B cell (primary cell): ENCODE results near the gene UMODL1. TPM values are rescaled to one million over a fixed set of nuclear protein-coding genes. Genes with fewer than 3 reads are reported as not detected.

Experiments used
- ATAC-seq: fragments of 200-7000 bp; cut with Tn5 transposase; one replicate; pipeline ENCODE4 v1.10.0; 2021; ENCODE audit warnings: low read depth, mild to moderate bottlenecking, moderate number of reproducible peaks, moderate library complexity
- CTCF ChIA-PET: fragments of 350-600 bp; sonication (Branson Sonifier 250); formaldehyde crosslinking; loops from one replicate; lab custom pipeline; 2021; ENCODE audit warnings: antibody characterized with exemption, inconsistent platforms; lab: Charles Lee
- POLR2A ChIA-PET: fragments of 350-600 bp; sonication (Branson Sonifier 250); formaldehyde crosslinking; loops from one replicate; lab custom pipeline; 2021; ENCODE audit warnings: antibody characterized with exemption; lab: Charles Lee
- DNase-seq: peaks from one replicate; pipeline ENCODE4 v3.0.0; 2013
- H2AFZ ChIP-seq: 2 replicates; pipeline ENCODE4 v1.6.1; 2012; ENCODE audit warnings: mild to moderate bottlenecking, low read depth, low read length; ENCODE audit not compliant: insufficient read depth, poor library complexity, severe bottlenecking
- H3K27ac ChIP-seq, 2 donors: 1 replicate in 1 of 2; 2 replicates in 1 of 2; pipeline ENCODE4 v1.5.1; 2012 to 2013; ENCODE audit warnings: low read length in 2 of 2, mild to moderate bottlenecking in 2 of 2, moderate library complexity in 1 of 2
- H3K27me3 ChIP-seq, 4 experiments: fragments of 200-600 bp in 1 of 4; sonication (generic) in 1 of 4; replicated peaks in 1 of 4; 1 replicate in 2 of 4; 2 replicates in 2 of 4; pipeline versions ENCODE4 v1.6.1 to v1.7.0; 2013 to 2016; ENCODE audit warnings: low read length in 3 of 4, mild to moderate bottlenecking in 2 of 4, mixed read lengths in 1 of 4, moderate library complexity in 1 of 4; ENCODE audit not compliant: insufficient read depth in 4 of 4, control insufficient read depth in 3 of 4; ENCODE audit errors: control extremely low read depth in 1 of 4
- H3K36me3 ChIP-seq, 2 experiments: replicated peaks in 1 of 2; 1 replicate in 1 of 2; 2 replicates in 1 of 2; pipeline versions ENCODE4 v1.6.1 to v1.7.1; 2013; ENCODE audit warnings: low read length in 1 of 2; ENCODE audit not compliant: insufficient read depth in 2 of 2, control insufficient read depth in 1 of 2; ENCODE audit errors: control extremely low read depth in 1 of 2, extremely low read depth in 1 of 2
- H3K4me1 ChIP-seq, 2 donors: fragments of 200-600 bp in 1 of 2; sonication (generic) in 1 of 2; 1 replicate in 1 of 2; 2 replicates in 1 of 2; pipeline versions ENCODE4 v1.5.1 to v1.6.1; 2013 to 2017; ENCODE audit warnings: low read length in 2 of 2; ENCODE audit not compliant: control insufficient read depth in 2 of 2, insufficient read depth in 2 of 2
- H3K4me2 ChIP-seq: replicated peaks from 2 replicates; pipeline ENCODE3; 2012; ENCODE audit warnings: mild to moderate bottlenecking, low read depth, low read length; ENCODE audit not compliant: poor library complexity, severe bottlenecking
- H3K4me3 ChIP-seq, 5 experiments: fragments of 200-600 bp in 1 of 5; sonication (generic) in 1 of 5; 1 replicate in 3 of 5; 2 replicates in 2 of 5; pipeline versions ENCODE4 v1.5.1 to v1.7.0; 2011 to 2016; ENCODE audit warnings: low read length in 4 of 5, mild to moderate bottlenecking in 4 of 5, low read depth in 2 of 5, control low read depth in 1 of 5, moderate library complexity in 1 of 5; ENCODE audit not compliant: insufficient read depth in 1 of 5; ENCODE audit errors: control extremely low read depth in 1 of 5, extremely low read depth in 1 of 5
- H3K79me2 ChIP-seq: fragments of 200-600 bp; sonication (generic); one replicate; pipeline ENCODE4 v1.6.0; 2016; ENCODE audit warnings: low read length; ENCODE audit not compliant: control insufficient read depth, insufficient read depth
- H3K9ac ChIP-seq: fragments of 200-600 bp; sonication (generic); 2 replicates; pipeline ENCODE4 v1.6.1; 2017; ENCODE audit warnings: mild to moderate bottlenecking, low read length, moderate library complexity
- H3K9me3 ChIP-seq, 3 donors: one replicate each; pipeline versions ENCODE4 v1.6.1 to v1.7.1; 2013; ENCODE audit warnings: low read length in 2 of 3; ENCODE audit not compliant: control insufficient read depth in 2 of 3, insufficient read depth in 1 of 3; ENCODE audit errors: control extremely low read depth in 1 of 3
- H4K20me1 ChIP-seq: 2 replicates; pipeline ENCODE4 v1.6.0; 2012; ENCODE audit warnings: mild to moderate bottlenecking, low read length; ENCODE audit not compliant: insufficient read depth, control insufficient read depth, poor library complexity, severe bottlenecking
- H3K27ac Mint-ChIP-seq: one replicate; pipeline ENCODE4 v1.8.0; 2021; ENCODE audit warnings: mixed read lengths
- H3K27me3 Mint-ChIP-seq: one replicate; pipeline ENCODE4 v1.8.0; 2021; ENCODE audit warnings: mixed read lengths
- H3K4me1 Mint-ChIP-seq: one replicate; pipeline ENCODE4 v1.8.0; 2021; ENCODE audit warnings: mixed read lengths
- H3K4me3 Mint-ChIP-seq: one replicate; pipeline ENCODE4 v1.8.0; 2021; ENCODE audit warnings: mixed read lengths
- H3K9me3 Mint-ChIP-seq: one replicate; pipeline ENCODE4 v1.8.0; 2022; ENCODE audit warnings: mixed read lengths; ENCODE audit not compliant: insufficient read depth
- EZH2 ChIP-seq: IDR thresholded peaks from 2 replicates; pipeline ENCODE4 v1.6.1; 2012; ENCODE audit warnings: borderline replicate concordance, low read depth, mild to moderate bottlenecking, moderate library complexity, low read length; ENCODE audit not compliant: insufficient read depth, poor library complexity, severe bottlenecking
- WGBS: methylation state at CpG from one replicate; pipeline ENCODE4 v1.1.5; 2013; ENCODE audit warnings: missing lambda C conversion rate; ENCODE audit not compliant: insufficient coverage; 5-methylcytosine and 5-hydroxymethylcytosine counted together
- intact Hi-C: fragments of 100-400 bp; cut with micrococcal nuclease; formaldehyde crosslinking; loops from one replicate; pipeline ENCODE4 v1.10.0; 2022
- polyA plus RNA-seq: library from polyadenylated mRNA; depleted of rRNA; stranded (reverse); fragments of >200 nt; gene quantifications from 2 replicates; pipeline ENCODE4 v1.2.3, GENCODE V29; 2012
- total RNA-seq, 2 donors: library from RNA; stranded (reverse); fragments of 120-200 nt in 1 of 2; gene quantifications; 1 replicate in 1 of 2; 2 replicates in 1 of 2; pipeline versions ENCODE4 v1.2.3 to v1.2.4, GENCODE V29; 2013 to 2022
- TF ChIP-seq, protein P1 (sequence below): fragments of 200-600 bp; IDR thresholded peaks from one replicate; pipeline ENCODE4 v1.8.0; 2022; ENCODE audit warnings: antibody characterized with exemption, mild to moderate bottlenecking

The UMODL1 gene
- total and polyA plus RNA-seq, 2 donors (not counting 1 experiment from before 2014, with no cell fraction given): 0.10 to 0.49 TPM

DNA sequence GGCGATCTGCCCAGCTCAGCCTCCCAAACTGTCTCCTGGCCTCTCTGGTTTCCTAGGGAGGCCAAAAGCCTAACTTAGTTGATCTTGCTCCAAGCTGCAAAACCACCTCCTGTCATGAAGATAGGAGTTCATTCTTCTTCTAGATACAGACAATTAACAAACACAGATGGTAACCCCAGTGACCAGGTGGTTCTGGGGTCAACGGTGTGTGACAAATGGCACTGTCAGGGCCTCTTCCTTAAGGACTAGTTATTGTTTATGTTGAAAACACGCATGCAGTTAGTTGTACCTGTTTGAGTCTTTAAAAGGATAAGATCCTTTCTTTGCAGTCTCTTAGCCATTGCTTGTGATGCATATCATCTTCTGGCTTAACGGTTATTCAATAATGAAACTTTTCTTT is 4.6 kb upstream of the UMODL1 start:
- Histone ChIP-seq H3K4me3 (no peak overlapping the region), H3K79me2 (peaks cover 5% of the 10 kb centered on the region), H3K4me1 (peaks cover 43 to 58% of the 10 kb centered on the region in 2 donors), H2AFZ (no peak overlapping the region), H3K36me3 (no peaks in the 10 kb centered on the region), H3K27ac (peak overlapping the region in 1 of 2 donors; percentile 31), H3K9me3 (peaks cover 0 to 8% (median 0%) of the 10 kb centered on the region in 3 donors), H3K9ac (no peak overlapping the region), H3K4me2 (peak overlapping the region; percentile 45), H4K20me1 (no peaks in the 10 kb centered on the region), H3K27me3 (no peaks in the 10 kb centered on the region)
- ATAC-seq (no peak), DNase-seq (peak; percentile 34)
- H3K9me3 Mint-ChIP-seq: no peaks in the 10 kb centered on the region
- H3K4me3 Mint-ChIP-seq: peak overlapping the region; percentile 73
- CTCF ChIA-PET: no interaction called here
- intact Hi-C loops: no loop called here
- TF ChIP-seq EZH2: no peak
- TF ChIP-seq, protein P1, sequence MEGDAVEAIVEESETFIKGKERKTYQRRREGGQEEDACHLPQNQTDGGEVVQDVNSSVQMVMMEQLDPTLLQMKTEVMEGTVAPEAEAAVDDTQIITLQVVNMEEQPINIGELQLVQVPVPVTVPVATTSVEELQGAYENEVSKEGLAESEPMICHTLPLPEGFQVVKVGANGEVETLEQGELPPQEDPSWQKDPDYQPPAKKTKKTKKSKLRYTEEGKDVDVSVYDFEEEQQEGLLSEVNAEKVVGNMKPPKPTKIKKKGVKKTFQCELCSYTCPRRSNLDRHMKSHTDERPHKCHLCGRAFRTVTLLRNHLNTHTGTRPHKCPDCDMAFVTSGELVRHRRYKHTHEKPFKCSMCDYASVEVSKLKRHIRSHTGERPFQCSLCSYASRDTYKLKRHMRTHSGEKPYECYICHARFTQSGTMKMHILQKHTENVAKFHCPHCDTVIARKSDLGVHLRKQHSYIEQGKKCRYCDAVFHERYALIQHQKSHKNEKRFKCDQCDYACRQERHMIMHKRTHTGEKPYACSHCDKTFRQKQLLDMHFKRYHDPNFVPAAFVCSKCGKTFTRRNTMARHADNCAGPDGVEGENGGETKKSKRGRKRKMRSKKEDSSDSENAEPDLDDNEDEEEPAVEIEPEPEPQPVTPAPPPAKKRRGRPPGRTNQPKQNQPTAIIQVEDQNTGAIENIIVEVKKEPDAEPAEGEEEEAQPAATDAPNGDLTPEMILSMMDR: no peak
- POLR2A ChIA-PET: interaction anchor here (0.6 kb wide), 1 partner anchor 110 kb away, joined by 3 read pairs; no protein-coding TSS in a partner anchor
- no peaks in the 10 kb centered on the region for H3K27me3 Mint-ChIP-seq
- peak overlapping the region; percentile 90 for H3K27ac Mint-ChIP-seq
- peaks cover 61% of the 10 kb centered on the region for H3K4me1 Mint-ChIP-seq
- 45% methylated on average over 3 of the region's 4 CpGs for WGBS

DNA sequence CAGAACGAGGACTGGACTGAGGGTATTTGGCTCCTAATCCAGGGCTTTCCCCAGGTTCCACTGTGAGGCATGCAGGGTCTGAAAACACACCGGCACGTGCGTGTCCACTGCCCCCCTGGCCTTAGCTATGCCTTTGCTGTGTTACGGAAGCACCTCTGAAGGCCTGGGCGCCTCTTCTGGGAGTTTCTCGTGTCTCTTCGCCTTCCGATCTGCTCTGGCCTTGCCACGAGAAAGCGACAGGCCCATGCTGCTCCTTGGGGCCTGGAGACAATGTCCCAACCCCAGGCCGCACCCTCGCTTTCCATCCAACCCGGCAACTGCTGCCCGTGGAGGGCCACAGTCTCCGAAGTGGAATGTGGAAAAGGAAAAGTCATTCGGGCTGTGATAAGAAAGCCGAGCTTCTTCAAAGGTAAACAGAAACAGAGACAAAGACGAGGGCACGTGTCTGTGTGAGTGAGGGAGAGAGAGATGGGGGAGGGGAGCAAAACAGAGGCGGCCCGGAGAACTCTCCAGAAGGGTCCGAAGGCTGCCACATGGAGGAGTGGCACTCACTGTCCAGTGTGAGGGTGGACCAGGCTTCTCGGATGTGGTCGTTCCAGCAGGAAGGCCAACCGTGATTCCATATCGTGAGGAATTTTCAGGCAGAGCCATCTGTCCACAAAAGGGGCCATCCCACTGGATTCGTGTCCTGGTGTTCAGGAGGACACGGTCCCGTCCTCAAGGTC is 3.4 kb upstream of the UMODL1 start:
- peaks cover 5% of the 10 kb centered on the region for H3K79me2 ChIP-seq
- H3K4me1 ChIP-seq: peaks cover 32 to 46% of the 10 kb centered on the region in 2 donors
- H3K27ac ChIP-seq: no peak overlapping the region
- no peaks in the 10 kb centered on the region for H4K20me1 ChIP-seq
- intact Hi-C loops: no loop called here
- Mint-ChIP-seq H3K27me3 (no peaks in the 10 kb centered on the region), H3K9me3 (no peaks in the 10 kb centered on the region), H3K4me3 (no peak overlapping the region), H3K27ac (no peak overlapping the region), H3K4me1 (peaks cover 49% of the 10 kb centered on the region)
- peaks cover 0 to 1% (median 0%) of the 10 kb centered on the region in 4 experiments for H3K27me3 ChIP-seq
- WGBS: 98% methylated on average over 27 of the region's 30 CpGs
- ChIA-PET POLR2A (interaction anchor here (0.6 kb wide), 1 partner anchor 87 kb away, joined by 6 read pairs; no protein-coding TSS in a partner anchor), CTCF (no interaction called here)
- H3K4me3 ChIP-seq: no peak overlapping the region
- ATAC-seq (no peak), DNase-seq (no peak)
- no peak for TF ChIP-seq EZH2
- TF ChIP-seq, protein P1: no peak
- no peak overlapping the region for H3K9ac ChIP-seq
- H3K9me3 ChIP-seq: no peaks in the 10 kb centered on the region
- H2AFZ ChIP-seq: no peak overlapping the region
- no peak overlapping the region for H3K4me2 ChIP-seq
- H3K36me3 ChIP-seq: no peaks in the 10 kb centered on the region
